ENCODE measurements around the gene CST3. TPM values are rescaled to one million over a fixed set of nuclear protein-coding genes. Genes with fewer than 3 reads are reported as not detected.

The CST3 gene
- total and polyA plus RNA-seq, 2 of the 8 experiments (the other 6 are each of a cell fraction or from before 2014, with no cell fraction given): 53.2 to 184 TPM

GRCh38 chr20:23672158-23672557 lies 34.4 kb upstream of the CST3 start:
- no peaks in the 10 kb centered on the region for H4K20me1 ChIP-seq (replicated peaks in 1 of 2; ENCODE audit: control insufficient read depth in 1 of 2, insufficient read depth in 2 of 2, low read length in 2 of 2)
- no peak overlapping the region for H3K18ac ChIP-seq (ENCODE audit: extremely low read depth, low read length)
- H3K4ac ChIP-seq (replicated peaks; ENCODE audit: insufficient read length, low read depth, low read length): no peak overlapping the region
- no peak overlapping the region for H3K56ac ChIP-seq (replicated peaks; ENCODE audit: insufficient read length, low read depth, low read length)
- 100% methylated on average over 1 of the region's 1 CpG; no CpG with 5 or more reads in 1 of the 2 experiments for WGBS, 2 experiments (ENCODE audit: extremely low coverage in 1 of 2, insufficient coverage in 1 of 2, insufficient read length in 1 of 2, insufficient replicate concordance in 2 of 2, low coverage in 1 of 2, low lambda C conversion rate in 2 of 2, missing lambda C conversion rate in 1 of 2)
- POLR2A ChIA-PET (ENCODE audit: partially characterized antibody): no interaction called here
- H3K4me1 ChIP-seq (replicated peaks in 1 of 4; ENCODE audit: control insufficient read depth in 3 of 4, insufficient read depth in 4 of 4, low read length in 3 of 4): no peaks in the 10 kb centered on the region
- H3K14ac ChIP-seq (ENCODE audit: insufficient read length): no peak overlapping the region
- no peak overlapping the region for H2BK15ac ChIP-seq (ENCODE audit: low read length)
- H3K4me2 ChIP-seq (ENCODE audit: insufficient read depth in 1 of 2, low read depth in 2 of 2, low read length in 2 of 2): no peak overlapping the region
- H4K5ac ChIP-seq (ENCODE audit: insufficient read length, low read depth, low read length): no peak overlapping the region
- H3K23me2 ChIP-seq (ENCODE audit: low read depth, low read length): peaks cover 9% of the 10 kb centered on the region; the same call in 1 of the 2 replicates
- CTCF ChIA-PET (ENCODE audit: partially characterized antibody): interaction anchor here (2.2 kb wide), 1 partner anchor 9 kb away, joined by 6 read pairs; no protein-coding TSS in a partner anchor
- H3K79me1 ChIP-seq (ENCODE audit: low read depth, low read length): no peaks in the 10 kb centered on the region
- H2BK12ac ChIP-seq (ENCODE audit: low read depth, low read length): no peak overlapping the region
- no peak overlapping the region for H2AFZ ChIP-seq (ENCODE audit: low read length)
- H3K27ac ChIP-seq (ENCODE audit: low read depth, low read length): no peak overlapping the region
- no peak overlapping the region for H2BK5ac ChIP-seq (ENCODE audit: low read depth, low read length)
- H3K4me3 ChIP-seq (ENCODE audit: extremely low read depth in 1 of 4, insufficient read depth in 2 of 4, low read depth in 3 of 4, low read length in 4 of 4): no peak overlapping the region
- no peak overlapping the region for H2BK120ac ChIP-seq (replicated peaks; ENCODE audit: low read depth, low read length)
- no peak overlapping the region for H4K91ac ChIP-seq (replicated peaks; ENCODE audit: insufficient read length, low read length)
- no peak overlapping the region for H2BK20ac ChIP-seq (ENCODE audit: low read length)
- H3K23ac ChIP-seq (ENCODE audit: insufficient read length): no peak overlapping the region
- no peak overlapping the region for H4K8ac ChIP-seq (ENCODE audit: extremely low read depth, insufficient read depth, low read length)
- no peak for DNase-seq (ENCODE audit: low read depth in 1 of 2, low spot score in 2 of 2)
- no peaks in the 10 kb centered on the region for H3K9me3 ChIP-seq (ENCODE audit: insufficient read depth in 2 of 2, low read depth in 1 of 2, low read length in 1 of 2)
- no peak overlapping the region for H2AK5ac ChIP-seq (ENCODE audit: low read depth, low read length)
- FAIRE-seq: no peak
- H3K79me2 ChIP-seq (ENCODE audit: control insufficient read depth in 1 of 2, insufficient read depth in 2 of 2, low read length in 2 of 2): no peaks in the 10 kb centered on the region
- no peaks in the 10 kb centered on the region for H3K36me3 ChIP-seq (ENCODE audit: control insufficient read depth in 2 of 4, insufficient read depth in 4 of 4, low read length in 3 of 4)
- no peaks in the 10 kb centered on the region for H3K27me3 ChIP-seq (replicated peaks in 1 of 4; ENCODE audit: control insufficient read depth in 3 of 4, extremely low read depth in 1 of 4, insufficient read depth in 3 of 4, low read length in 3 of 4)
- H3K9ac ChIP-seq (replicated peaks in 1 of 4; ENCODE audit: extremely low read depth in 1 of 4, low read depth in 3 of 4, low read length in 3 of 4): no peak overlapping the region
- TF ChIP-seq CTCF (IDR thresholded peaks at IDR 0.05; ENCODE audit: control extremely low read depth in 1 of 3, insufficient read depth in 1 of 3, low read depth in 1 of 3, low read length in 3 of 3) (no peak), SRF (IDR thresholded peaks at IDR 0.05; ENCODE audit: low read depth, low read length) (no peak), EGR1 (IDR thresholded peaks at IDR 0.05; ENCODE audit: borderline replicate concordance, low read depth, low read length) (no peak), TEAD4 (IDR thresholded peaks at IDR 0.05; ENCODE audit: low read depth, low read length) (no peak), CHD2 (IDR thresholded peaks at IDR 0.05; ENCODE audit: low read length) (no peak), SP2 (IDR thresholded peaks at IDR 0.05; ENCODE audit: low read length) (no peak), CTBP2 (IDR thresholded peaks at IDR 0.05; ENCODE audit: borderline replicate concordance, insufficient read depth, insufficient read length, low read length) (no peak), KDM5A (IDR thresholded peaks at IDR 0.05; ENCODE audit: low read length) (no peak), BRCA1 (IDR thresholded peaks at IDR 0.05; ENCODE audit: low read depth, low read length) (no peak), JUN (IDR thresholded peaks at IDR 0.05; ENCODE audit: low read depth, low read length) (no peak), ASH2L (IDR thresholded peaks at IDR 0.05; ENCODE audit: low read length) (no peak), FOSL1 (IDR thresholded peaks at IDR 0.05; ENCODE audit: insufficient read depth, low read depth, low read length) (no peak), SIX5 (IDR thresholded peaks at IDR 0.05; ENCODE audit: low read depth, low read length) (no peak), JUND (IDR thresholded peaks at IDR 0.05; ENCODE audit: low read length) (no peak)

Measured in H1 (cell line).